HL-60 (cell line): ENCODE measurements around the gene KDM4C.

Experiments
- DNase-seq, 2 experiments: peaks; one replicate each; pipeline ENCODE4 v3.0.0-alpha.2; 2010 to 2020; ENCODE audit warnings: low read depth in 1 of 2, low spot score in 1 of 2
- H3K27ac ChIP-seq: fragments of 250-450 bp; sonication (Bioruptor Pico); replicated peaks from 2 replicates; pipeline ENCODE4 v1.5.1; 2020; ENCODE audit warnings: mild to moderate bottlenecking, moderate library complexity
- H3K27me3 ChIP-seq: fragments of 250-450 bp; sonication (Bioruptor Pico); 2 replicates; pipeline ENCODE4 v1.5.1; 2021; ENCODE audit warnings: mild to moderate bottlenecking, moderate library complexity; ENCODE audit not compliant: insufficient read depth, poor library complexity, severe bottlenecking
- H3K4me3 ChIP-seq: replicated peaks from 2 replicates; pipeline ENCODE4 v1.5.1; 2011; ENCODE audit warnings: mild to moderate bottlenecking, control low read depth, low read length; ENCODE audit not compliant: insufficient read depth
- CTCF ChIP-seq: IDR thresholded peaks from one replicate; pipeline ENCODE4 v1.5.1; 2011; ENCODE audit warnings: low read length, control low read depth, inconsistent platforms; ENCODE audit not compliant: insufficient read depth
- GABPA ChIP-seq: IDR thresholded peaks from 2 replicates; pipeline ENCODE4 v1.6.1; 2012; ENCODE audit warnings: low read depth
- POLR2AphosphoS5 ChIP-seq: IDR thresholded peaks from 2 replicates; pipeline ENCODE4 v1.6.1; 2012; ENCODE audit warnings: low read depth
- REST ChIP-seq: IDR thresholded peaks from 2 replicates; pipeline ENCODE4 v1.6.1; 2012; ENCODE audit warnings: low read depth; ENCODE audit not compliant: insufficient replicate concordance
- SPI1 ChIP-seq: IDR thresholded peaks from 2 replicates; pipeline ENCODE4 v1.6.1; 2012; ENCODE audit warnings: low read depth, mild to moderate bottlenecking, borderline replicate concordance

Gene KDM4C

GRCh38 chr9:6842584-6842947, 84.8 kb downstream of the KDM4C start:
- no peaks in the 10 kb centered on the region for H3K27me3 ChIP-seq
- no peak overlapping the region for H3K27ac ChIP-seq
- no peak for TF ChIP-seq POLR2AphosphoS5
- no peak for TF ChIP-seq CTCF
- no peak for TF ChIP-seq GABPA
- TF ChIP-seq SPI1: no peak
- no peak for TF ChIP-seq REST
- no peak for DNase-seq
- no peak overlapping the region for H3K4me3 ChIP-seq

- no peak for DNase-seq
- H3K27me3 ChIP-seq: no peaks in the 10 kb centered on the region
- TF ChIP-seq POLR2AphosphoS5 (no peak), REST (no peak), CTCF (no peak), GABPA (no peak), SPI1 (no peak)
- H3K27ac ChIP-seq: no peak overlapping the region
- no peak overlapping the region for H3K4me3 ChIP-seq
Measured at GRCh38 chr9:6843742-6844141, 86.0 kb downstream of the KDM4C start.

GRCh38 chr9:6844267-6844666, 86.5 kb downstream of the KDM4C start:
- Histone ChIP-seq H3K4me3 (no peak overlapping the region), H3K27me3 (no peaks in the 10 kb centered on the region), H3K27ac (no peak overlapping the region)
- TF ChIP-seq GABPA: no peak
- no peak for TF ChIP-seq REST
- TF ChIP-seq SPI1: no peak
- TF ChIP-seq POLR2AphosphoS5: no peak
- no peak for TF ChIP-seq CTCF
- no peak for DNase-seq
